CD4-positive, alpha-beta T cell treated with Interleukin-21 for 1 hour (primary cell): ENCODE results near the gene PCNX2.
A peak's percentile ranks its signal among the peaks of the same experiment; 100 is the strongest.

Experiments
- DNase-seq: peaks from one replicate; pipeline ENCODE4 v3.0.0-alpha.2; 2020

Gene PCNX2

DNA sequence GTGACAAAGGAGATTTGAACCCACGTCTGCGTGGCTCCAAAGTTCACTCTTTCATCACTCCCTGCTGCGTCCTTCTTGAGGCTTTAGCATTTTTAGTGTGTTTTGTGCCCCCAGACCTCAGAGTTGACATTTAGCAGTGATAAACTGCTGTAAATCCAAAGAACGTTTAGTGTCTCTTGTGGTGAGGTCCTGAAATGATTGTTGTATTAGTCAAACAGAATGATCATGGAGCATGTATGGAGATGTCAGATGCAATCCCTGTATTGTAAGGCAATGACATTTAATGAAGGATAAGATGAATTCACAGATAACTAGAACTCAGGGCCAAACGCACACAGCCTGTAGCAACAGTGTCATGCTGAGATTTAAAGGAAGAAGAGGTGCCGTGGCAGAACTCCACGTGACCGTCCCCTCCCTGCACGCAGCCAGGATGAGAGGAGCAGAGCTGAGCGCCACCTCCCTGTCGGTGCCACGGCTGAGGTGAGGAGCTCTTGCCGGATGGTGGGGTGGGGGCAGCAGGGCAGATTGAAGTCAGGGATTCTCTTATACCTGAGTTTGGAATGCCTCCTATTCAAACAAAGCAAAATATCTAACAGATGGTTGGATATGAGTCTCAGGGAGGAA lies 315.1 kb downstream of the PCNX2 start:
- no peak for DNase-seq

DNA sequence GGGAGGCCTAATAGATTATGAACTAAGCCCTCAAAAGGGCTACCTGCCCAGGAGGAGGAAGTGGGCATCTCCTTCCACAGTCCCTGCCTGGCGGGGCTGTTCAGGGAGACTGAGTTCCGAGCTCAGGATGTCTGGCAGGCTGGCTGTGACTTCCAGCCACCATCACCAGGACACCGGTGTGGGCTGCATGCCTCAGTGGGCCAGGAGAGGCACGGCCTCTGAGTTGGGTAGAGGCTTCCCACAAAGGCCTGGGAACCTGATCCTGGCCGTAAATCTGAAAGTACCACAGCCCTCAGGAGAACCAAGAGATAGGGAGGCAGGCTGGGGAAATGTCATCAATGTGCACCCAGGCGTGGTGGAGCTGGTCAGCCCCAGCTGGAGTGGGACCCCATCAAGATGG lies 316.0 kb downstream of the PCNX2 start:
- DNase-seq: no peak

DNA sequence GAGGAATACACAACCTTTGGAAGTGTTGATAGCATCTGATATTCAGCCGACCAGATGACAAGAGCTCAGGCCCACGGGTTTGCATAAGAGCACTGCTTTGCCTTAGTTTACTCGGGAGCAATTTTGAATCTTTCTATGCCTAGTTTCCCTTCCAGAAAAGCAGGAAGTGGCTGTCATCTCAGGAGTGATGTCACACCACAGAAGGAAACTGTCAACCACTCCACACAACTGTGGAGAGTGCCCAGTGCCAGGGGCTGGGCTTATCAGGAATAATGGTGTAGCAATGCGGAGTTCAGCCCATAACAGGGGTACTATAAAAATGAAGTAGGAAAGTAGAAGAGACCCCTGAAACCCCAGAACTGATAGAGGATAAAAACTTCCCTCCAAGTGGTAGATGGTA lies 316.7 kb downstream of the PCNX2 start:
- DNase-seq: no peak

DNA sequence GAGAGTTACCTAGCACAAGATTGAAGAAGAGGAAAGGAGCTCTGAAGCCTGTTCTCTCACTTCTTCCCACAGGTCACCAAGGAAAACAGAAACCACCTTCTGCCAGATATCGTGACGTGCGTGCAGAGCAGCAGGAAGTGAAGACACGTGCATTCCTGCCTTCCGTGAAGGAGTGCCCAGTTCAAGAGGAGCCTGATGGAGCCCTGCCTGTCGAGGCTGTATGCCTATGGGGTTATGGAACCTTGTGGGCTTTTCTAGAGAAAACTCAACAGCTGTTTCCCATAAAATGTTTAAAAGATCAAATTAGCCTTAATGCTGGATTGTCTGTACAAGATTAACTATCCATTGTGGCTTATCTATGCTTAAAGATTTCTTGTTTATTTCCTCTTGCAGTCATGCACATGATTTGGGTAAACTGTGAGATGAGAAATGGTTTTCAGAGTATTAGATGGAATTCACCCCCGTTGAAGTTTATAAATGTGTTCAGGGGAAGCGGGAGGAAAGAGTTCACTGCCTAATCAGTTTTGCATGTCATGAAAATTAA lies 317.4 kb downstream of the PCNX2 start:
- DNase-seq: peak; percentile 26

DNA sequence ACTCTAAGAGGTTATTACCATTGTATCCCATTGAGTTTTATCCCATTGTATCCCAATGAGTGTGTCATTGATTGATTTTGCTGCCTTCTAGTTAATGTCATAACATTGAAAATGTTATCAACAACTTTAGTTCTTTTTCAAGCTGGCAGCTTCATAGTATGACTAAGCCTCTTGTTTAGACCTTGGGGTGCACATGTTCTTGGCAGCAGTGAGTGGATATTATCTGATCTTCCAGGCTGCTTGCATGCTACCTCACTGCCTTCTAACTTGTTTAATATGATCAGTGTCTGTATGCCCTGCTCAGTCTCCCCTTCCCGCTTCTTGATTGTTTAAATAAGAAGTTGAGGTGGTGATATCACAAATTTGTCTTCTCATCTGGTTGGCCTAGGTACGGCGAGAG lies 320.6 kb downstream of the PCNX2 start:
- DNase-seq: no peak

DNA sequence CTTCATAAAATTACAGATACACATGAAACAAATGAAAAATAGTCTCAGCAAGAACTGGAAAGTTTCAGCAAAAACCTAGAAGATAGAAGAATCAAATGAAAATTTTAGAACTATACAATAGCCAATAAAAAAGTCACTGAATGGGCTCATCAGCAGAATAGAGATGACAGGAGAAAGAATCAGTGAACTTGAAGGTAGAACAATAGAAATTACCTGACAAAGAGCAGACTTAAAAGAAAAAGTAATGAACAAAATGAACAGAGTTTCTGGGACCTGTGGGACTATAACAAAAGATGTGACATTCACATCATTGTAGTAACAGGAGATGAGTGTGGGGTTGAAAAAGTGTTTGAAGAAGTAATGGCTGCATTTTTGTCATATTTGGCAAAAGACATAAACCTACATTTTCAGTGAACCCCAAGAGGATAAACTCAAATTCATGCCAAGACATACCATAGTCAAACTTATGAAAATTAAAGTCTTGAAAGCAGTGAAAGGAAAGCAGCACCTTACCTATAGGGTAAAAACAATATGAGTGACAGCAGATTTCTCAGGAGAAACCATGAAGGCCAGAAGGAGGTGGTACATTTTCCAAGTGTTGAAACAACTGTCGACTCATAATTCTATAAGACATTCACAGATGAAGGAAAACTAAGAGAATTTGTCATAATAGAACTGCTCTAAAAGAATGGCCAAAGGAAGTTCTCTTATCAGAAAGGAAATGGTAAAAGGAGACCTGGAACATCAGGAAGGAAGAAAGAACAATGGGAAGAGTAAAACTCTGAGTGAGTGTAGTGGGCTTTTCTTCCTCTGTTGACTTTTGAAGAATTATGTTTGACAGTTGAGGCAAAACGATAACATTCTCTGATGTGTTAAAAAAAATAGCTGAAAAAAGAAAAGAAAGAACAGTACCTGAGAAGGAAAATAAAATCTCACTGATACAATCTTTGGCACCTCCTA lies 321.6 kb downstream of the PCNX2 start:
- DNase-seq: no peak

DNA sequence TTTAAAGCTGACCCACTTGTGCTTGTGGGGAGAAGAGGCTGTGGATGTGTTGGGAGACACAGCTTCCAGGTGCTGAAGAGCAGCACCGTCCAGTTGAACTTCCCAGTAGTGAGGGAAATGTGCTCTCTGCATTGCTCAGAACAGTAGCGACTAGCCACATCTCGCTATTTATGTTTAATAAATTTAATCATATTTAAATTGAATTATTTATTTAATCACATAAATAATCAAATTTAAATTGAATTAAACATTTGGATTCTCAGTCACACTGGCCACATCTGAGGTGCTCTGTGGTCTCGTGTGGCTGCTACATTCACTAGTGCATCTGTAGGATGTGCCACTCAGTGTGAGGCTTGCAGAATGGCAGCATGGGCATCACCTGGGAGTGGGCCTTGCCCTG lies 325.0 kb downstream of the PCNX2 start:
- no peak for DNase-seq

DNA sequence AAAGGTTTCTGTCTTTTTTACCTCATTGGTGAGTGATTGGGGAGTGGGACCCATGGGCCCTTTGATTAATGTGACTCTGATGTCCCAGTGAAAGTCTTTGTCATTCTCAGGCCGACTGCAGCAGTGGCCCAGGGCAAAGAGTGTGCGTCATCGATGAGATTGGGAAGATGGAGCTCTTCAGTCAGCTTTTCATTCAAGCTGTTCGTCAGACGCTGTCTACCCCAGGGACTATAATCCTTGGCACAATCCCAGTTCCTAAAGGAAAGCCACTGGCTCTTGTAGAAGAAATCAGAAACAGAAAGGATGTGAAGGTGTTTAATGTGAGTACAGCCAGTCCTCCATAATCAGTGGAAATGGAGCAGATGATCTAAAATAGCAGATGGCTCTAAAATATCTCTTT lies 325.7 kb downstream of the PCNX2 start:
- no peak for DNase-seq

DNA sequence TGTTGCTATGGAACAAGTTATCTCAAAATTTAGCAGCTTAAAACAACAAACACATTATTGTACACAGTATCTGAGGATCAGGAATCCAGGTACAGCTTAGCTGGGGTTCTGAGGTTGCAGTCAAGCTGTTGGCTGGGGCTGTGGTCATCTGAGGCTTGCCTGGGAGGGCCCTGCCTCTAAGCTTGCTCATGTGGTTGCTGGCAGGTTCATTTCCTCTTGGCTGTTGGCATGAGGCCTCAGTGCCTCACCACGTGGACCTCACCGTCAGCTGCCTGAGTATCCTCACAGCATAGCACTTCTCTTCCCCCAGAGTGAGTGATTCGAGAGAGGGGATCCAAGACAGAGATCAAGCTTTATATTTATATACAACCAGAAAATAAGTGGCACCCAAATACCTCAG lies 326.6 kb downstream of the PCNX2 start:
- no peak for DNase-seq

DNA sequence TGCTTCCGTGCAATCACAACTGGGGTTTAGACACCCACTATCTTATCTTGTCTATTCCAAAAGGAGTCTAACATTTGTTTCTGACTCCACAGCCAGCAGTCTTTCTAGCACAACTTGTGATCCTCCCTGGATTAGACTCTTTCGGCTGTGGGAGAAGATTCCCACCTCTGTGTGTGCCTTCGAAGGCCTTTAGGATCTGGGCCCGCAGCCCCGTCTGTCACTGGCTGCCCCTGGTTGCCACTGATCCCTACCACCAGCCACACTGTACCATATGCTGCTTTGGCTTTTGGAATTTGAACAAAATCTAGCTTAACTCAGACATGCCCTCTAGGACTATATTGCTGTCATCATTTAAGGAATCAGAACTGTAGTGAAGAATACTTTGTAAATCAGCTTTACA lies 327.1 kb downstream of the PCNX2 start:
- DNase-seq: no peak

DNA sequence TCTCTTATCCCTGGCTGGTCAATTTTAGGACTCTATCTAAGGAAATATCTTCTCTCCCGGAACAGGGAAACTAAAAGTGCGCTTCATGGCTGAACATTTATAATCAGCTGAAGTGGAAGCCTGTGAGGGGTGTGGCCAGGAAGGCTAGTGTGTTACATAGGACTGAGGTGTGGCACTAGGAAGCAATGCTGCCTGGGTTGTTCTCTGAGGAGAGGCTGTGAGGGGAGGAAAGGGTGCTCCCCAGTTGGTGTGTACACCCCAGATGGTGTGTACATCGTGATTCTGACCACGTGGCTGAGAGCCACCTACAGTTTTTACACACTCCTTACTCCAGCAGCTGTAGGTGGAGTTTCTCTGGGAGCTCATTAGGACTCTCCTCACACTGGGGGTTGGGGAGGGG lies 328.9 kb downstream of the PCNX2 start:
- DNase-seq: no peak

DNA sequence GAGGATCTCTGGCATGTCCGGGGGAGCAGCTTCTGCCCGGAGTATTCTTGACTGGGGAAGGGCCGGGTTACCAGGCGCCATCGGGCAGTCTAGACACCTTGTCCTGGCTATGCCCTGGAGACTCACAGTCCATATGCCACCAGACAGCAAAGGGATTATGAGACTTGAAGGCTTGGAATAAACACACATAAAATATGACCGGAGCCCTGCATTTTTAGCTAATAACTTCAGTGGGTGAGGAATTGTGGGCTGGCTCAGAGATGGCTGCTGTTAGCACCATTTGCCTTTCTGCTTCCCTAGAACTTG lies 329.7 kb downstream of the PCNX2 start:
- DNase-seq: no peak

DNA sequence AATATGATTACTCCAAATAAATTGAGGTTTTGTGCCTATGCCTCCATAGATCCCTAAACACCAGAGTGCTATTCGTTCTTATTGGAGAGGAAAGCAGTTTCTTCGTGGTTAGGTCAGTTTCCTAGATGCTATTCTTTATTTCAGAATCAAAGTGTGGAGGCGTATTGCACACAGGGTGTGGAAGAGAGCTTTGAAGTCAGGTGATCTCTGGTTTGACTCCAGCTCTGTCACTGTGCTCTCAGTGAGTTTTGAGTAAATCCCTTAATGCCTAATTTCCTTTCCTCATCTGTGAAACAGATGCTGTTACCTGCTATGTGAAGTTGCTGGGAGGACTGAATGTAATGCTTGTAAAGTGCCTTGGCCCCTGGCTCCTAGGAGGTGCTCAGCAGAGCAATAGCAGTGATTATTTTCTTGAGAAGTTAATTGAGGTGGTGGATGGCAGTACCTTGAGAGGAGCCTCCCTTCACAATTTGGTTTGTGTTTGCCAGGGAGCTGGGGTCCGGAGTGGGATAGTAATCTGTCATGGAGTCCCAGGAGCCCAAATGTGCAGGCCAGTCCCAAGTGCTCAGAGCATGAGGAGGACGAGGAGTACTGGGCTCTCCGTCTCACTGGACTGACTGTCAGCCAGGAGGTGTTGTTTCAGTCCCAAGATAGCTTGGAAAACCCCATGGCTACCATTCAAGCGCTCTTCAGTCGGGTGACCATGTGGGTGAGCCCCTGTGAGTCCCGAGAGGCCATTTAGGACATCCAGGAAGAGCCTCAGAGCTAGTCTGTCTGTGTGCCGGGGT lies 330.2 kb downstream of the PCNX2 start:
- no peak for DNase-seq

DNA sequence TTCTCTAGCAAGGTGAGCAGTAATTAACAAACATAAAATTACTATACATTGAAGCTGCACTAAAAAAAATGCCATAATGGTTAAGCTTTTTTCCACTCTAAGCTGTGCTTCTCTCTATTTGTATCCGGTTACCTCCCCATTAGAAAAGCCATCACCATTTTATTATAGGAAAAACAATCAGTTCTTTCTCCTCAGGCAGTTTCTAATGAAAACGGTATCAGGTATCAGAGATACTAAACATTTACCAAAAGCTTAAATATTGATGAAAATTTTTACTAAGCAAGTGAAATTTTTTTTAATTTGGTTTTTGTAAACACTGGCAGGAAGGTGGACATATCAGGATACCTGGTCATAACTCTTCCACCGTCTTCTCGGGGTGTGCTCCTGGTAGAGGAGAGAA lies 330.9 kb downstream of the PCNX2 start:
- no peak for DNase-seq

DNA sequence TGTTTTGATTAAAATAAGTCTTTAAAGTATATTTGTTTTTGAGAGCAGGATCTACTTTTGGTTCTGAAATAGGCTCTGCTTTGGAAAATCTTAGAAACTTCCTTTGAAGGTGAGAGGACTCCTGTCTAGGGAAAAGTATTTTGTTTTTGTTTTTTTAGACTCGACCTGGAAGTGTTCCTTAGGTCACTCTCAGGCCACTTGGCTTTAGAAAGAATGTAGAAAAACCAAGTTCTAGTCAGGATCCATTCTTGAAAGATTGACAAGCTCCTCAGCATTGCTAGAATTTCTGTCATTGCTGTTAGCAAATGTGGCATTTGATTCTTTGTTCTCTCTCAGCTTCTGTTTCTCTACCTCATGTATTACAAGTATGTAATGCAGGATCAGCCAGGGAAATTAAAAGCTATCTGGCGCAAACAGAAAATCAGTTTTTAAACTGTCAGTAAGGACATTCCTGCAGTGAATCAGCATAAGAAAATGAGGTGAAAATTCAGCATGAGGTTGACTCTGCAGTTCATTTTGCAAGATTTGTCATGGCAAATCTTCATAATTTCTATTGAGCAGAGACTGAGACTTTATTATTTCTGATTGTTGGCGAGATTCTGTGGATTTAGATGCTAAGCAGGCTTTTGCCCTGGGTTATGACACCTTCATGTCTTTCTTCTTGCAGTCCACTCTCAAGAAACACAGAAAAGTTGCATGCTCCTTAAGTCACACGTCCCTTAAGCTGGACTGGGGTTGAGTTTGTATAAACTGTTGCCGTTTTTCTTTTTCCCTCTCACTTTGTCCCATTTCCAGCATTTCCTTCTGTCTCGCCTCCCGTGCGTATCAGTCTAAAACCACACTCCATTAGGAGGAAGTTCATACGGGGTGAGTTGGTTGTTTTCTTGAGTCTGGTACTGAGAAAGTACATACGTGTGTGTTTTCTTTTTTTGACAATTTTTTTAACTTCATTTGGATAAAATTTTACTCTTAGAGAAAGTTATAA lies 332.5 kb downstream of the PCNX2 start:
- DNase-seq: no peak

DNA sequence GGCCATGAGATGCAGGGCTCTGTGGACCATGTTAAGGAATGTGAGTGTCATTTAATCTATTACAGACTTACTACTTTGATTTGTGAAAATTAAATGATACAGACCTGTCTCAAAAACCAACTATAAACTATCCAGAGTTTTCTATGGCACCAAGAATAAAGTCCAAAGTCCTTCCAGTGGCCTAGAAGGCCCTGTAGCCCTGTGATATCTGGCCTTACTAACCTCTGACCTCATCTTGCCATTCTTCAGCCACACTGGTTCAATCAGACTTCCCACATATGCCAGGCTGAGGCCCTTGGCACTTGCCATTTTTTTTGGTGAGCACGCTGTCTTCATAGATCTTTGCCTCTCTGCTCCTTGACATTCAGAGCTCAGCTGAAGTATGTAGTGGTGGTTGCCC lies 337.5 kb downstream of the PCNX2 start:
- no peak for DNase-seq

DNA sequence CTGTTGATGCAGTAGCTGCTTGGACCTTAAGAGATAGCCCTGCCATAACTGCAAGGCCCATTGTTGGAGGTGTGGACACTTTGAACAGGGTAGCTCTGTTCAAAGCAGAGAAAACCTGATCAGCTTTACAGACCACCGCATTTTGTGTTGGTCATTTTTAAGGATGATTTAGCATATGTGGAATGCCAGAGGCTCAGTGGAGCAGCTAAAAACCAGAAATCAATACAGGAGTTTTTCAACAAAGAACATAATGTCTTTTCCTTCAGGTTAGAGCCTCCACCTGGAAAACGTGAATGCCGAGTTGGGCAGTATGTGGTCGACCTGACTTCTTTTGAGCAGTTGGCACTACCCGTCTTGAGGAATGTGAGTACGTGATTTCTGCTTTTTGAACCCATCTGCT lies 339.4 kb downstream of the PCNX2 start:
- DNase-seq: no peak

DNA sequence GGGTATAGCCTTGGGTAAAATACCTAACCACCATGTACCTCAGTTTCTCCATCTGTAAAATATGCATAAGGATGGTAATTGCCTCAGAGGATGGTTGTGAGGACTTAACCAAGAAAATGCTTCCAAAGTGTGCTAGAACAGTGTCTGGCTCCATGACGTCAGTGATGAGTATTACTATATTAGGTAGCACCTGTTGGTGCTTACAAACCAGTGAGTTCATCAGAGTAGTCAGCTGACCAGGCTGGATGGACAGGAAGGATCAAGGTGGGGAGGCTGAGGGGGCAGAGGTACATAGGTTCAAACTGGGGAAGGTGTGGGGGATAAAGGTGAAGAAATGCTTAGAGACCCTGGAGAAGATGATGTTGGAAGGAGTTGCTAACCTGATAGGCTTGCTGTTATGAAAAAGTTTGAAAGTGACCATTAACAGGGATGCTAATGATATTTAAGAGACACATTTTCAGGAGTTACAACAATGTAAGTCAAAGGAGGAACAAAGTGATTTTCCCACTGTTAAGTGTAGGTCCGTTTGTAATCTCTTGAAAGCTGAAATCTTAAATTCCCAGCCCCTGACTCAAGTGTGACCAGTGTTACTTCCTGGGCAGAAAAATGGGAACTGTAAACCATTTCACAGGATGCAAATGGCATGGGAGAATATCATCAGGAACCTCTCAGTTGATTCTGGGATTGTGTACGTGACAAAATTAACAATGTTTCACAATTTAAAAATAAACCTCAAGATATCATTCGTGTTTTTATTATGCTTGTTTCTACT lies 340.7 kb downstream of the PCNX2 start:
- no peak for DNase-seq

DNA sequence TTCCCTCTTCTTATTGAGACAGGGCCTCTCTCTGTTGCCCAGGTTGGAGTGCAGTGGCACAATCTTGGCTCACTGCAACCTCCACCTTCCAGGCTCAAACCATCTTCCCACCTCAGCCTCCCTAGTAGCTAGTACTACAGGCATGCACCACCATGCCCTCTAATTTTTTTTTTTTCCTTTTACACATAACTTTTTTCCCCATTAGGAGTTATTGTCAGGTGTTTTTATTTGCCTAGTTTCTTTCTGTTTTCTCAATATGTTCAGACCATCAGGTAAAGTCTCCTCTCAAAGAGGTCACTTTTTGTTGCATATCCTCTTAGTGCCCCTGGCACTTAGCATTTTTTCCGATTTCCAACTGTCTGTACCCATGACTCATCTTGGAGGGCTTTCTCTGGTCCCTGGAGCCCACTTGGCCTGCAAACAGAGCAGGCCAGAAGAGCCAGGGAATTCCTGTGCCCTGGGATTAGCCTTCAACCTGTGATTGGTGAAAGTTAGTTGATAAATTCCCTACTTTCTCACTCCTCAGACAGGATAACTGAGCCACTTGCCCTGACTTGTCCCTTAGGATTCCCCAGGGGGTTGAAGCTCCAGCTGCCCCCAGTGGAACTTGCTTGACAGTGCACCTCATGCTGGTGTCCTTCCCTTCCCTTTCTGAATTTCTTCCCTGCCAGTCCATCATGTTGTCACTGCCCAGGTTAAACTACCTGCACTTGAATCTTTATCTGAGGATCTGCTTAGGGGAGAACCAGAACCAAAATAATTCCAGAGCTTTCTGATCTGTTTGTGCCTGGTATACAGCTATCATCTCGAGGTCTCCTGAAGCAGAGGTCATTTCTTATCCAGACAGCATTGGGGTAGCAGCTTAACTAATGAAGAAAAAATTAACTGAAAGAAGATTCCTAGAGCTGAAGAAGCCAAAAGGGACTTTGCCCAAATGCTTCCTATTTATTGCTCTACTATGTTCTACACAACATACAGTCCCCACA lies 342.7 kb downstream of the PCNX2 start:
- peak; percentile 33 for DNase-seq

DNA sequence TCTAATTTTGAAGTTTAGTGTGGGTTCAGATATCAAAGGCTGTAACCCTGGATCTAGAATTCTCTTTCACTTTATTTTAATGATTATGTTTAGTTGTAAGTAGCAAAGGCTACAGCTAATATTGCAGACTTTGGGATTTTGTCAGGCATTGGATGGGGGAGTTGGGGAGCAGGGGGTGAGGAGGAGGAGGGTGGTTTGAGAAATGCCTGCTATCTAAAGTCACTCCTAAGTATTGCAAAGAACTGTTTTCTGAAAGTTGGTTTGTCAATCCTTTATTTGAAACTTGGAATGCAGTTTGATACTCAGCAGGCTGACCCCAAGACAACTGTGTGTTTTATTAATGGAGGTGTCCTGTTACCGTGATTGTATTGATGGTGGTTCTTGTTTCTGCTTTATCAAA lies 343.9 kb downstream of the PCNX2 start:
- no peak for DNase-seq
